OCI-LY7 (cell line): ENCODE data around the gene INSR.

Experiments
- CTCF ChIP-seq: fragments of 200-600 bp; sonication (generic); conservative IDR thresholded peaks from 2 replicates; pipeline ENCODE4 v1.5.1; 2014; ENCODE audit warnings: mild to moderate bottlenecking, antibody characterized with exemption, low read length, moderate library complexity, mixed read lengths
- EZH2phosphoT487 ChIP-seq: fragments of 200-600 bp; sonication (generic); IDR thresholded peaks from 2 replicates; pipeline ENCODE4 v1.6.1; 2018; ENCODE audit warnings: low read depth, borderline replicate concordance, mild to moderate bottlenecking, mixed run types, antibody characterized with exemption, low read length, moderate library complexity, mixed read lengths

DNA sequence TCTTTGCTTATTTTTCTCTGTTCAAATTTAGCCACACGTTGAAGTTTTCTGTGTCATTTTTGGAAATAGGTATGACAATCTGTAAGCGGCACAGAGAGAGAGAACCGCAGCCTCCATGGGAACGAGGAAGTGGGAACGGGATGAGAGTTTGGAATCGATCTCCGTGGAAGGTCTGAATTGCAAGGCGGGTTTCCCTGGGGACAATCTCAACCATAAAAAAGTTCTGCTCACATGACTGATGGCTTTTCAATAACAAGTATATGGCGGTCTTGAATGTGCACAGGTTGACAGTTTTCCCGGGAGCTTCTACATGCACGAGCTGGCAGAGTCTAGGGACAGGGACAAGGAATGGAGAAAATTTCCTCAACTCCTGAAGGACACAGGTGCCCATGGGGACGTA lies 90.9 kb downstream of the INSR start:
- TF ChIP-seq CTCF (no peak), EZH2phosphoT487 (no peak)
